DMS79 (cell line): Measurements from ENCODE around the gene TNRC6C.
"Not testable (repeated sequence)": the region's sequence is repeated elsewhere in the genome, so short reads cannot be mapped to it uniquely, and the experiment has no call there.

Experiments
- DNase-seq: peaks from one replicate; lab custom pipeline; 2025; lab: John Stamatoyannopoulos, UW

TNRC6C gene

DNA sequence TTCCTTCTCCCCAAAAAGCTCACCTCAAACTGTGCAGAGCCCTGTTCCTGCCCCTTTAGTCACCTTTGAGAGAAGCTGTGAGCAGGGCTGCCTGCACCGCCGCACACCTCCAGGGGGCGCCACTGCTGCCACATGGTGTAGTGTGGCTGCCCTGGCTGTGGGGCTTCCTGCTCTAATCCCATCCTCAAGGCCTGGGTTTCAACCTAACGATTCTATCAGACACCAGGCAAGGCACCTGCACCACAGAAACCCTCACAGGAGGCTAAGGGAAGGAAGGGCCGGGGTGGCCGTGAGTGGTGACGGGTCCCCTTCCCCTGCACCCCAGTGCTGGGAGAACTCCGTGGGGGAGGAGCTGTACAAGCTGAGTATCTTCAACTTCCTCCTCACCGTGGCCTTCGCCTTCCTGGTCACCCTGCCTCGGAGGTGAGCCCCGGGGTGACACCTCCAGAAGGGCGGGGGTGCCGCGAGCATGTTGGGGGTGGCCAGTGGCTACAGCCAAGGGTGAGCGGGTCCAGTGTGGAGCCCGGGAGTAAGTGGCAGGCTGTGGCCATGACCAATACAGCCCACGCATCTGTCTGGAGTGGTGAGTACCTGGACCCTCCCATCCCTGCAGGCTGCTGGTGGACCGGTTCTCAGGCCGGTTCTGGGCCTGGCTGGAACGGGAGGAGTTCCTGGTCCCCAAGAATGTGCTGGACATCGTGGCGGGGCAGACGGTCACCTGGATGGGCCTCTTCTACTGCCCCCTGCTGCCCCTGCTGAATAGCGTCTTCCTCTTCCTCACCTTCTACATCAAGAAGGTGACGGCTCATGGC is 179.1 kb downstream of the TNRC6C start:
- no peak for DNase-seq

DNA sequence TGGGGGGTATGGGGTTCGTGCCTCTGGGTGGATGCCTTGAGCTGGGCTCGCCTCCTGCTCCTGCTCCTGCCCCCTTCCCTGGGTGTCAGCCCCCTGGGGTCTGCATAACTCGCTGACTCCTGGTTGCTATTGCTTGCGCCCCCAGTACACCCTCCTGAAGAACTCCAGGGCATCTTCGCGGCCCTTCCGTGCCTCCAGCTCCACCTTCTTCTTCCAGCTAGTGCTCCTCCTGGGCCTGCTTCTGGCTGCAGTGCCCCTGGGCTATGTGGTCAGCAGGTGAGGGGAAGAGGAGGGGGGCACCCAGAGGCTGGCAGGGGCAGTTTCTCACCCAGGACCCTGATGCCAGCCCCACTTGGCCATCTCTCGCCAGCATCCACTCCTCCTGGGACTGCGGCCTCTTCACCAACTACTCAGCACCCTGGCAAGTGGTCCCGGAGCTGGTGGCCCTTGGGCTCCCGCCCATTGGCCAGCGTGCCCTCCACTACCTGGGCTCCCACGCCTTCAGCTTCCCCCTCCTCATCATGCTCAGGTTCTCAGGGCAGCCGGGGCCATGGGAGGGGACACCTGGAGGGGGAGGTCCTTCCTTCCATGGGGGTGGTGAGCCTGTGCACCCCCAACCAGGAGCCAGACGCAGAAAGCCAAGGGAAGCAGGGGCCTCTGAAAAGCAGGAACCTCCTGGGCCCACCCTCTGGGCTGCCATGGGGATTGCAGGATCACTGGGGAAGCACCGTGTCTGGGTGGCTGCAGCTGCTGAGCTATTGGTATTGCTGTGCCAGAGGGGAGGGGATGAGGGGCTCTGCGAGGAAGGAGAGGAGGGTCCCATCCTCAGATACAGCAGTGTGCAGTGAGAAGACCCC is 179.9 kb downstream of the TNRC6C start:
- DNase-seq, result no peak

DNA sequence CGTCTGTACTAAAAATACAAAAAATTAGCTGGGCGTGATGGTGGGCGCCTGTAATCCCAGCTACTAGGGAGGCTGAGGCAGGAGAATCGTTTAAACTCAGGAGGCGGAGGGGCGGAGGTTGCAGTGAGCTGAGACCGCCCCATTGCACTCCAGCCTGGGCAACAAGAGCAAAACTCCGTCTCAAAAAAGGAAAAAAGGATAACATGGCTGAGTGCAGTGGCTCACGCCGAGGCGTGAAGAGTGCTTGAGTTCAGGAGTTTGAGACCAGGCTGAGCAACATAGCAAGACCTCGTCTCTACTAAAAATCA is 181.3 kb downstream of the TNRC6C start:
- not testable (repeated sequence) for DNase-seq

DNA sequence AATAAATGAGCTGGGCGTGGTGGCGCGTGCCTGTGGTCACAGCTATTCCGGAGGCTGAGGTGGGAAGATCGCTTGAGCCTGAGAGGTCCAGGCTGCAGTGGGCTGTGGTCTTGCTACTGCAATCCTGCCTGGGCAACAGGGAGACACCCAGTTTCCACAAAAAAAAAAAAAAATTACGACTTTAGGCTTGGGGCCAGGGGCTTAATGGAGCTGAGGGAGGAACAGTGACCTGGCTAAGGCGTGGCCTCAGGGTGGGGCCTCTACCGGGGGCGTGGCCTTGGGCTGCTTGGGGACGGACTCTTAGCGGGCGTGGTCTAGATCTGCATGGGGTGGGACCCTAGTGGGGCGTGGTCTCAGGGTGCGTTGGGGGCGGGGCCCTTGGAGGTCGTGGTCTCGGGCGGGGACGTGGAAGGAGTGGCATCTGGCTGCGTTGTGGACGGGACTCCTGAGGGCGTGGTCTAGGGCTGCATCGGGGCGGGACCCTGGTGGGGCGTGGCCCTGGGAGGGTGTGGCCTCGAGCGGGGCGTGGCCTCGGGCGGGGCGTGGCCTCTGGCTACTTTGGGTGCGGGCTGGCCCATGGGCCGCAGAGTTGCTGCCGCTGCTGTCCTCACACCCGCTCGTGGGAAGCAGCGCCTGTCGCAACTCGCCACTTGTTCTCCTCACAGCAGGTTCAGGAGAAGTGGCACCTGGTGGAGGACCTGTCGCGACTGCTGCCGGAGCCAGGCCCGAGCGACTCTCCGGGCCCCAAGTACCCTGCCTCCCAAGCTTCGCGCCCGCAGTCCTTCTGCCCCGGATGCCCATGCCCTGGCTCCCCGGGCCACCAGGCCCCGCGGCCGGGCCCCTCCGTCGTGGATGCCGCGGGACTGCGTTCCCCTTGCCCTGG is 181.9 kb downstream of the TNRC6C start:
- DNase-seq, result no peak

DNA sequence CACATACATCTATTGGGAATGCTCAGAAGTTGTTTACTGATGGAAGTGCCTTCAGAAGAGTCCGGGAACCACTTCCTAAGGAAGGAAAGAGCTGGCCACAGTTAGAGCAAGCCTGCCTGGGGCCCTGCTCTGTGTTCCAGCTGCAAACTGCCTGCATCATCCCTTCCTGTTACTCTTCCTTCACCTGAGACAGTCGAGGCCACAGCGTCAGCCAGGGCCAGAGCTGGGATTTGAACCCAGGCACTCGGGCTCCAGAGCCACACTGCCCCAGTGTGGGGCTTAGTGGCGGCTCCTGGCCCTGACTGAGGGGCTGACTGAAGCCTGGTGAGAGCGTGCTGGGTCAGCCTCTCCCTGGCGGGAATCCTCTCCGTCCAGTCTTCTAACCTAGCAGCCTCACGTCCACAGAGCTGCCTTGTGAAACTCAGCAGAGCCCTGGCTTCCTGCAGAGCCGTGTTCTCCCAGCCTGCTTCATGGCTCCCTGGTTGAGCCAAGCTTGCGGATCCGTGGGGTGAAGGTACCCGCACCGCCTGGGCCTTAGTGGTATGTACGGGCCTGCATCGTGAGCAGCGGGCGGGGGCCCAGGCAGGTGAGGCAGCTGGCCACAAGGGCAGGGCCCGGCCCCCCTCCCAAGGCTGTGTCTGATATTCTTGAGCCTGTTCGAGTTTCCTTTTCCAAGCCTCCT is 183.1 kb downstream of the TNRC6C start:
- no peak for DNase-seq

DNA sequence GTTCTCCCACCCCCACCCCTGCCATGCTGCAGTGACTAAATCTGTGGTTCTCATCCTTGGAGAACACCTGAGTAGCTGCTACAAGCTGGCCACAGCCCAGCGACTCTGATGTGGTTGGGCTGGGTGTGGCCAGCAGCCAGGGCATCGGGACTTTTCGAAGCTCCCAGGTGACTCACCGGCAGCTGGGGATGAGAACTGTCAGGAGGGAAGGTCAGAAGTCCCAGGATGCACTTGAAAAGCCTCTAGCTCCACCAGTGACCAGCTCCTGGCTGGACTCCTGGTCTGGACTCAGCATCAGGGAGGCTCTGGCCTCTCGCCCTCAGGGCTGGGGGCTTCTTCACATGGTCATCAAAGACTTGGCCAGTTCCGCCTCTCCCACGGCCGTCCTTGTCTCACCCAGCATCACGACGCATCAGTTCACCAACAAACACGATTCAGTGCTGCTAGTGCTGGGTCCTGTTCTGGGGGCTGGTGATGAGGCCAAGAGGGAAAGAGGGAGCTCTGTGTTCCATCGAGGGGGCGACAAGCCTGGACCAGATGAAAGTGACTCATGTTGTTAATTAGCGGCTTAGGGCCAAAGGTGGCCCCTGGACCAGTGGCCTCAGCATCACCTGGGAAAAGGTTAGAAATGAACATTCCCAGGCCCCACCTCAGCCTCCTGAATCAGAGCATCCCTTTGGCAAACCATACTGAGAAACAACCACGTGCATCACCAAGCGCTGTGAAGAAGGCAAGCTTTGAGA is 183.8 kb downstream of the TNRC6C start:
- peak; percentile 51 for DNase-seq

DNA sequence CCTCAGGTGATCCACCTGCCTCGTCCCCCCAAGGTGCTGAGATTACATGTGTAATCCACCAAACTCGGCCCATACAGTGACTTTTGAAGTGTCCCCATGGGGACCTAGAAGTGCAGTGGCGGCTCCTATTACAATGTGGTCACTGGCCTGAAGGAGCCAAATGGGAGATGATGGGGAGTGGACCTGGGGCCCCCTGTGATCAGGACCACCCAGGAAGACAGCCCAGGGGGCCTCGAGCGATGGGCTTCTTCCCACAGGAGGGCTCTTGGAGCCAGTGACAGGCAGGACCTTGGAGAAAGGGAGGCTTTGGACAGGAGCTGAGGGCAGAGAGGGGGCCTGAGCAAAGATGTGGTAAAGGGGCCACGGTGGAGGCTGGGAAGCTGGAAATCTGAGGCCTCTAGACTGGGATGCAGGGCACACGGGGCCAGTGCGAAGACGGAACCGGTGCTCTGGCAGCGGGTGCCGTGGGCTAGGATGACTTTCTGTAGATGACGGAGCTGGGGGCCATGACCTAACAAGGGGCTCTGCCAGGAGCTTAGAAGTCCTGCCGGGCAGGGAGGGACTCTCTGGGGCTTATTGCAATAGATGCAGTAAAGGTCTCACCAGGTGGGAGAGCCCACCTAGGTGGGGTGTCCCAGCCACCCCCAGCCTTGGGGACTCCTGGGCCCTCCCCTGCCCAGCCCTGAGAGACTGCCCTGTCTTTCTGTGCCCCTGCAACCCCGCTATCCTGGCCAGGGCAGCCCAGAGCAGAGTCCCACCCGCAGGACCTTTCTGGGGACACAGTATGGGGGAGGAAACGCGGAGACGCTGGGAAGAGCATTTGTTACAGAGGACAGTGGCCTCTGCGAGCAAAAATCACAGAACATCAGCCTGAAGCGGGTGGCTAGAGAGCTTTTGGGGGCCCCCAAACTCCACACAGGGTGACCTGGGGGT is 185.0 kb downstream of the TNRC6C start:
- no peak for DNase-seq

DNA sequence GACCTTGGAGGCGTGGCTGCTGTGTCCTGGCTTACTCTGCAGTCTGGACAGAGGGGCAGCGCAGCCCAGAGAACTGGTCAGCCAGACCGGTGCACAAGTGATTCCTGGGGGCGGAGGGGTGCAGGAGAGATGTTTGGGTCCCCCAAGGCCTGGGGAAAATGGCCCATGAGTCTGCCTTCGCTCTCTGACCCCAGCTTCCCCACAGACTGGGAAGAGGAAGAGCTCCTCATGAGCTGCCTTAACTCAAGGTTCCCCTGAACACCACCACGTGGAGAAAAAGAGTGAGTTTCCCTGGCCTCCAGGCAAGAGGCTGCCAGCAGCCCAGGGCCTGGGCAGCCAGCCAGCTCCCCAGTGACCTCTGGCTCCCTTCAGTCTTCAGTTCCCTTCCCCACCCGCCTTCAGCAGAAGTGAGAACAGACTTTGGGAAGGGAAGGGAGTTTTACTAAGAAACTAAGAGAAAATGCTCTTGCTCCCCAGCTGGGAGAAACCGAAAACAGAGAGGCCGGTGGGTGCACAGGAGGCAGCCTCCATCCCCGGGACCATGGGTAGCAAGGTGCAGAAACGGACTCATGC is 185.7 kb downstream of the TNRC6C start:
- no peak for DNase-seq

DNA sequence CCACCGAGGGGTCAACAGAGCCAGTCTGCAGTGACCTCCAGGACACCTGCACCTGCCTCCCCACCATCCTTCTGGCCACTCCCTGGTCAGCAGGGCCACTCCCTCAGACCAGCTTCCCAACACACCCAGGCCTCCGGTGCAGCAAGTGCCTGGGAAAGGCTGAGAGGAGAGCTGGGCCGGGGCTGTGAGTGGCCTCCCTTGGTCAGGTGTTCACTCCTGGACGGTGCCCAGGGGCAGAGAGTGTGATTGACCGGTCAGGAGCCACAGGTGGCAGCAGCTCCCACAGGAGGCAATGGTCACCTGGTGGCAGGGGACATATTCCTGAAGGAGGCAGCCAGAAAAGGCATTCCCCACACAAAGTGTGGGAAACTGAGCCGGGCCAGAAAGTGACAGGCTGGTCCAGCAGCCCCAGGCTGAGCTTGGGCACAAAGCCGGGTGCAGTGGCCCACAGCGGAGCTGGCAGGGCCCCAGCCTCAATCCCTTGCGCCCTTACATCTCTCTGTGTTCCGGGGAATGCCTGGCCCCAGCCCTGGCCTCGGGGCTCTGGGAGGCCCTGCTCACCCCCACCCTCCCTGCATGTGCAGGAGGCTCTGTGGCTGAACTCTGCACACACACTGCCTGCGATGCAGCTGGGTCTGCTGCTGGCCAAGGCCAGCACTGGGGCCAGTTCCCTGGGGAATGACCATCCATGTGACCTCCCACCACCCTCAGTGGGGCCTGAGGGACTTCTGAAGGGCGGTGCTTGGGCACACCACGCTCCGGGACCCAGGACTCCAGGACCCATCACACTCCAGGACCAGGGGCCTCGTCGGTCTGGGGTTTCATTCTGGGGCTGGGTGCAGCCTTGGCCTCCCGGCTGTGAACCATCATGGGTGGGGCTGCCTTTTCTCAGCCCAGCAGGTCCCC is 186.5 kb downstream of the TNRC6C start:
- no peak for DNase-seq

DNA sequence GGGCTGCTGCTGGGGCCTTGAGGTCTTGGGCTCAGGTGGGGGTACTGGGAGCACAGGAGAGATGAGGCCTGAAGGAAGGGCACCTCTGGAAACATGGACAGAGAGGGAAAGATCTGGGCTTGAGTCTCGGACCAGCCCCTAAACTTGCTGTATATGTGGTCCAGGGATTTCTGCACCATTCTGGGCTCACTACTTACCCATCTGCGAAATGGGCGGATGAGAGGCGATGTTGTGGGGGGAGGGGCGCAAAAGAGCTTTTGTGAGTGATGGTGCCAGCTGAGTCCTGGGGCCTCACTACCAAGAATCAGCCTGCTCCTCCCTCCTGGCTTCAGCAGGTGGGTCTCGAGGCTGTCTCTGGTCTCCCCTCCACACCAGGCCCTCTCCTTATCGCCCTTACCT is 188.0 kb downstream of the TNRC6C start:
- DNase-seq, result no peak

DNA sequence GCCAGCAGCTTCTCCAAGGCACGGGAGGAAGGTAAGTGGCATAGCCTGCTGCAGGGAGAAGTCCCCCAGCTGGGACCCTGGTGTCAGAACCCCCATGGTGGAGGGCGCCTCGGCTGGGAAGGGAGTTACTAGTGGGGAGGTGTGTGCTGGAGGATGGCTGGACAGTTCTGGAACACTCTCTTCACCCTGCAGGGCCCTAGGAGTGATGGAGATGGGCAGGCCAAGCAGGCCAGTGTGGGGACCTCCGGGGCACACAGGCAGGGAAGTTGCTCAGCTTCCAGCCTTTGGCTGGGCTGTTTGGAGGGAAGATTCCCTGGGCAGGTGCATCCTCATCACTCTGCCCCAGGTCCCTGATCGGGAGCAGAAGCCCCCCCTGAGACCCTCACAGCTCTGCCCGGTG is 188.4 kb downstream of the TNRC6C start:
- no peak for DNase-seq

DNA sequence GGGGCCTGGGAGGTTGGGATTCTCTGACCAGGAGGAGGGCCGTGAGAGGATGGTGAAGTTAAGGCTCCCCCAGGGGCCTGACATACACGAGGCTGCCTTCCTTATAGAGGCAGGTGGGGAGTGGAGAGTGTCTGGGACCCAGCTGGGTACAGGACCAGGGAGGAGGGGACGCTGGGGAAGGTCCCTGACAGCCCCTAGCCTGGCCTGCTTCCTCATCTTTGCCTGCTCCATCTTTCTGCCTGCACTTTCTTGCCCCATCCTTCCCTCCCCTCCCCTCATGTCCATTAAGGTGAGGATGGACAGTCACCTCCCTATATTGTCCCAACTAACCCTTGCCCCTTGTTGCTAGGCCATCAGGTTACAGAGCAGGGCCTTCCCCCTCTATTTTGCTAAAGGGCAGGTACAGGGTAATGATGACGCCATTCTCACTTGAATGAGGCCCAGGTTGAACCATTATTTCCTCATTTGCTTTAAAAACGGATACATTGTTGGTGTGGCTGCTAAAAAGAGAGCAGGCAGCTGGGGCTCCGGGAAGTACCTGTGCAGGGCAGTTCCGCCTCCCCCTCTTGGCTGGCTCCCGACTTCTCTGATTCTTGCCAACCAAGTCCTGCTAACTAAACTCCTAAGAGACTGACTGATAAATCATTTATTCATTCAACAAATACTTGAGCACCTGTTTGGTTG is 189.0 kb downstream of the TNRC6C start:
- no peak for DNase-seq

DNA sequence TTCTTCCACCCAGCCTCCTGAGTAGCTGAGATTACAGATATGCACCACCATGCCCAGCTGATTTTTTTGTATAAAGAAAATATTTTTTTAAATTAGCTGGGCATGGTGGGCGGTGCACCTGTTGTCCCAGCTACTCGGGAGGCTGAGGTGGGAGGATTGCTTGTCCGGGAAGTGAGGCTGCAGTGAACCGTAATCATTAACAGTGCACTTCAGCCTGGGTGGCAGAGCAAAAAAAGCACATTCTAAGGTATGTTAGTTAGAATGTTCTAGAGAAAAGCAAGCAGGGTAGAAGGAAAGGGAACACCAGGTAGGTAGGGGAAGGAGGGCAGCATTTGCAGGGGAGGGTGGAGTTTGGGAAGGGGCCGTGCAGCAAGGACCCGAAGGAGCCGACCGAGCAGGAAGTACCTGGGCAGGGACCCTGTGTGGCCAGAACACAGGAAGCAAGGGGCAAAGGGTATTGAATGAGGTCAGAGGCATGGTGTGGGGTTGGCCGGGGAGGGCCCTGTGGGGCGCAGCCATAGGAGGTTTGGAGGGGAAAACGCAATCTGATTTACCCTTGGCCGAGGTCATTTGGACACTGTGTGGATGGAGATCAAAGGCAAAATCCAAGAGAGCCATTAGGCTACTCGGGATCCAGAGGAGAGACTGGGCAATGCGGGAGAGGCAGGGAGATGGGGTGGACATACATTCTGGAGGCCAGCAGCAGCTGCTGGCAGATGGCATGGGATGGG is 189.9 kb downstream of the TNRC6C start:
- DNase-seq, result no peak

DNA sequence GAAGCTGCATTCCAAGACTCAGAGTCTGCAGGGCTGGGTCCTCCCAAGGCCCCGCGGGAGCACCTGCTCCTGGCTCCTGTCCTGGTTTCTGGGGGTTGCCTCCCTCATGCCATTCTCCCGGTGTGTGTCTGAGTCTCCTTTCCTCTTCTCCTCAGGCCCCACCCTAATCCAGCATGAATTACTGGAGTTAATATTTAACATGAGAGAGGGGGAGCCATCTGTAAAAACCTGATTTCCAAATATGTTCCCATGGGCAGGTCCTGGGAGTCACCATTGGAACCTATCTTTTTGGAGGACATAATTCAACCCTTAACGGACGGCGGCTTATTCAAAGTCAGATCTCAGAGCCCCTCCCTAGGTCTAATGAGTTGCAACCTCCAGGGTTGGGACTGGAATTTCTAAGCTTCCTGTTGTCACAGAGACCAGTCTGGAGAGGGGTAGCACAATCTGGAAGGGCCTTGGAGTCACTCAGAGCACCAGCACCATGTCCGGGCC is 193.1 kb downstream of the TNRC6C start:
- DNase-seq, result no peak

DNA sequence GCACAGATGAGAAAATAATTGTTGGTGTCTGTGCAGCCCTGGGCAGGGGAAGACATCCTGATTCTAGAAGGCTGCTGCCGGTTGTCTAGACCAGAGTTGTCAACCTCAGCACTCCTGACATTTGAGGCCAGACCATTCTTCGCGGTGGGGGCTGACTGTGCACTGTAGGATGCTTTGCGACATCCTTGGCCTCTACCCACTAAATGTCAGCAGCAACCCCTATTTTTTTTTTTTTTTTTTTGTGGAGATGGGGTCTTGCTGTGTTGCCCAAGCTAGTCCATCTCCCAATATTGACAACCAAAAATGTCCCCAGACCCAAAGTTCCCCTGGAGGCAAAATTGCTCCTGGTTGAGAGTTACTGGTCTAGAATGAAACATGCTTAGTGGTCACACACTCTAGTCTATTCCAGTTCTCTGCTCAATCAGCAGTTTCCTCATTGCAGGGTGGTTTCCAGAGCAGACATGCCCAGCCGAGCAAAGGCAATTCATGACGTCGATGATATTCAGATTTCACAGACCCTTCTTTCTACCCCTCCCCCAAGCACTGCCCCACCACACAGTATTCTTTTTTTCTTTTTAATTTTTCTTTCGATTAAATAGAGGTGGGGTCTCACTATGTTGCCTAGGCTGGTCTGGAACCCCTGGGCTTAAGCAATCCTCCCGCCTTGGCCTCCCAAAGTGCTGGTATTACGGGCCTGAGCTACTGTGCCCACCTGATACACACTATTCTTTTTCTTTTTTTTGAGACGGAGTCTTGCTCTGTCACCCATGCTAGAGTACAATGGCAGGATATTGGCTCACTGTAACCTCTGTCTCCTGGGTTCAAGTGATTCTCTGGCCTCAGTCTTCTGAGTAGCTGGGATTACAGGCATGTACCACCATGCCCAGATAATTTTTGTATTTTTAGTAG is 196.7 kb downstream of the TNRC6C start:
- DNase-seq, result no peak
